ENCODE results near the gene PGAP6.

The PGAP6 gene

GRCh38 chr16:376817-377418, 4.9 kb downstream of the PGAP6 start:
- no peaks in the 10 kb centered on the region for H3K9me3 ChIP-seq (ENCODE audit: low read depth, low read length)
- H3K36me3 ChIP-seq (ENCODE audit: insufficient read depth, low read length): no peaks in the 10 kb centered on the region

GRCh38 chr16:375927-376816, 5.6 kb downstream of the PGAP6 start:
- H3K36me3 ChIP-seq (ENCODE audit: insufficient read depth, low read length): no peaks in the 10 kb centered on the region
- TF ChIP-seq EZH2 (IDR thresholded peaks at IDR 0.05) (no peak), POLR2AphosphoS5 (IDR thresholded peaks at IDR 0.05; ENCODE audit: borderline replicate concordance, low read depth, low read length) (no peak), FOXP2 (optimal IDR thresholded peaks at IDR 0.05; ENCODE audit: control extremely low read depth, extremely low read length, insufficient read depth) (no peak)
- no peak overlapping the region for H3K9ac ChIP-seq (ENCODE audit: insufficient read length)
- DNase-seq (ENCODE audit: low read depth, low spot score): no peak
- H3K4me3 ChIP-seq: no peak overlapping the region
- H3K9me3 ChIP-seq (ENCODE audit: low read depth, low read length): no peaks in the 10 kb centered on the region
- H3K27ac ChIP-seq: no peak overlapping the region

More at GRCh38 chr16:376817-377418, 4.9 kb downstream of the PGAP6 start:
- no peak overlapping the region for H3K4me3 ChIP-seq
- TF ChIP-seq EZH2 (IDR thresholded peaks at IDR 0.05) (no peak), FOXP2 (optimal IDR thresholded peaks at IDR 0.05; ENCODE audit: control extremely low read depth, extremely low read length, insufficient read depth) (no peak), POLR2AphosphoS5 (IDR thresholded peaks at IDR 0.05; ENCODE audit: borderline replicate concordance, low read depth, low read length) (no peak)
- H3K27ac ChIP-seq: no peak overlapping the region
- DNase-seq (ENCODE audit: low read depth, low spot score): no peak
- H3K9ac ChIP-seq (ENCODE audit: insufficient read length): no peak overlapping the region

DNA sequence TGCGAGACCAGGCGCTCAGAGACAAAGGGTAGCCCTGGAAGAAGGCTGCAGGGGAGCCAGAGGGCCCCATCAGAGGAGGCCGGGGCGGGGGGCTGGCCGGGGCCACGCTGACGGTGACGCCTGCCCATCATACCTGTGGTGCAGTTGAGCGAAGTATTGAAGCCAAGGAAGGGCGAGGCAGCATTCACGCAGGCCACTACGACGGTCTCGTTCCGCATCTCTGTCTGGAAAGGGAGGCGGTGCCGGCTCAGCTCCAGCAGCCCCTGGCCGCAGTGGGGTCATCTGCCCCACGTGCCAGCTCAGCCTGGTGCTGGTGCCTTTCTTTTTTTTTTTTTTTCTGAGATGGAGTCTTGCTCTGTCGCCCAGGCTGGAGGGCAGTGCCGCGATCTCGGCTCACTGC, 6.6 kb downstream of the PGAP6 start:
- Histone ChIP-seq H3K9me3 (ENCODE audit: low read depth, low read length) (no peaks in the 10 kb centered on the region), H3K27ac (no peak overlapping the region), H3K4me3 (no peak overlapping the region), H3K36me3 (ENCODE audit: insufficient read depth, low read length) (no peaks in the 10 kb centered on the region), H3K9ac (ENCODE audit: insufficient read length) (no peak overlapping the region)
- no peak for DNase-seq (ENCODE audit: low read depth, low spot score)
- TF ChIP-seq EZH2 (IDR thresholded peaks at IDR 0.05) (no peak), POLR2AphosphoS5 (IDR thresholded peaks at IDR 0.05; ENCODE audit: borderline replicate concordance, low read depth, low read length) (no peak), FOXP2 (optimal IDR thresholded peaks at IDR 0.05; ENCODE audit: control extremely low read depth, extremely low read length, insufficient read depth) (no peak)

DNA sequence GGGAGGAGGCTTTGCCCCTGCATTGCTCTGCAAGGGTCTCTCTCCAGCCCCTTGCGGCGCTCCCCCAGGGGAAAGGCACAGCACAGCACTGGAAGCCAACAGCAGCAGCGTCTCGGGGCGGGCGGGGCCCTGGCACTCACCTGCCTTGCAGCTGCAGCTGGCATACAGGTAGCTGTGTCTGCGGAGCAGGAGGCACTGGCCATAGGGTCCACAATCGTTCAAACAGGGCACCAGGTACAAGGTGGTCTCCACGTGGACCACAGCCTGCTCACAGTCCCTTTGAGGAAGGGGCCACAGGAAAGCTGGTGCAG, 7.2 kb downstream of the PGAP6 start:
- Histone ChIP-seq H3K9me3 (ENCODE audit: low read depth, low read length) (no peaks in the 10 kb centered on the region), H3K36me3 (ENCODE audit: insufficient read depth, low read length) (no peaks in the 10 kb centered on the region), H3K9ac (ENCODE audit: insufficient read length) (no peak overlapping the region), H3K4me3 (no peak overlapping the region), H3K27ac (no peak overlapping the region)
- DNase-seq (ENCODE audit: low read depth, low spot score): no peak
- TF ChIP-seq EZH2 (IDR thresholded peaks at IDR 0.05): no peak
- TF ChIP-seq POLR2AphosphoS5 (IDR thresholded peaks at IDR 0.05; ENCODE audit: borderline replicate concordance, low read depth, low read length): no peak
- no peak for TF ChIP-seq FOXP2 (optimal IDR thresholded peaks at IDR 0.05; ENCODE audit: control extremely low read depth, extremely low read length, insufficient read depth)

- DNase-seq (ENCODE audit: low read depth, low spot score): no peak
- peaks cover under 1% of the 10 kb centered on the region; the same call in 1 of the 2 replicates for H3K36me3 ChIP-seq (ENCODE audit: insufficient read depth, low read length)
- H3K27ac ChIP-seq: no peak overlapping the region
- no peaks in the 10 kb centered on the region for H3K9me3 ChIP-seq (ENCODE audit: low read depth, low read length)
- H3K9ac ChIP-seq (ENCODE audit: insufficient read length): no peak overlapping the region
- no peak for TF ChIP-seq EZH2 (IDR thresholded peaks at IDR 0.05)
- no peak overlapping the region for H3K4me3 ChIP-seq
These were observed 7.7 kb downstream of the PGAP6 start for GRCh38 chr16:373848-374615.

DNA sequence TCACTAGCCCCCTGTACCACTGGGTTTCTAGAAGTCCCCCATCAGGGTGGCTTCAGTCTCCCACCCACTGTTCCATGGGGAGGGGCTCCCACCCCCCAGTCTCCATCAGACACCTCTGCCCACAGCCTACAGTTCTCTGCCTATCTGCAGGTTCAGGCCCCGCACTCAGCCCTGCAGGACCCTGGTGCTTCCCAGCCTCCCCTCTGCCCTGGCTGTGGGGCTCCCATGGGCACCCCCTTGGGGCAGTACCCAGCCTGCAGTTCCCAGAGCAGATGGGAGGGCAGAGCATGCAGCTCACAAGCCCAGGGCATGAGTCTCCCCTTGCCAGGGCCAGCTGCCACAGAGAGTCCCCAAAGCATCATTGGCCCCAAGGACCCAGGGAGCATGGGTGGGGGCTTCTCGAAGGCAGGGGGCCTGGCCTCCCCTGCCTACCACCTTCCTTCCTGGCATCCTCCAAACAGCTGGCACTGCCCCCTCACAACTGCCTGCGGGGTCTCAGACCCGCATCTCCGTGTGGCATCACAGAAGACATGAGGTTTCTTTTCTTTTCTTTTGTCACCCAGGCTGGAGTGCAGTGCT, 8.7 kb downstream of the PGAP6 start:
- DNase-seq (ENCODE audit: low read depth, low spot score): no peak
- TF ChIP-seq POLR2AphosphoS5 (IDR thresholded peaks at IDR 0.05; ENCODE audit: borderline replicate concordance, low read depth, low read length) (no peak), FOXP2 (optimal IDR thresholded peaks at IDR 0.05; ENCODE audit: control extremely low read depth, extremely low read length, insufficient read depth) (no peak), EZH2 (IDR thresholded peaks at IDR 0.05) (no peak)
- Histone ChIP-seq H3K27ac (no peak overlapping the region), H3K4me3 (no peak overlapping the region), H3K36me3 (ENCODE audit: insufficient read depth, low read length) (peaks cover 7% of the 10 kb centered on the region; the same call in 1 of the 2 replicates), H3K9ac (ENCODE audit: insufficient read length) (no peak overlapping the region), H3K9me3 (ENCODE audit: low read depth, low read length) (no peaks in the 10 kb centered on the region)

DNA sequence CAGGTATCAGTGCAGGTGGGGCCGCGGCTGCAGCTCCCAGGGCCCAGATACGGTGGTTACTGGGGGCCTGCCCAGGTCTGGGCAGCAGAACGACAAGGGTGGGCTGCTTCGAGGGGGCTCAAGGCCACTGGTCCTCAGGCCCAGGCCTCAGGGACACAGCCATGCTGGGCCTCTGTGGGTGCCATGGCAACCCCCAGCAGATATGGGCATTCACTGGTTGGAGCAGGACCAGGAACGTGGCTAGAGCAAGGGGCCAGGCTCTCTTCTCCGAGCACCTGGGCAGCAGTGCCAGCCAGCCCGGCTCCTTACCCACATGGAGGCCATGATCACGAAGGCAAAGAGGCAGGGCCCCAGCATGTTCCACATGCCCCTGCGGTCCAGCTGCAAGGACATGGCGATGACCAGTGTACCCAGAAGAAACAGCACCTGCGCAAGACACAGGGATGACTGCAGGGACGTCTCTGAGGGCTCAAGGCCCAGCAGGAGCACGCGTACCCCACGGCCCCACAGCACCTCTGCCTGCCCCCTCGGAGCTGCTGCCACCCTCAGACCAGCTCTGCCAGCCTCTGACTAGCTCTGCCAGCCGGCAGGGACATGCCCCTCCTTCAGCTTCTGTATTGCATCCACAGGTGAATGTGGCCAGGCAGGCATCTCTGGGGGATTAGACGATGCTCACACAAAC, 9.3 kb downstream of the PGAP6 start:
- H3K9me3 ChIP-seq (ENCODE audit: low read depth, low read length): no peaks in the 10 kb centered on the region
- no peak overlapping the region for H3K4me3 ChIP-seq
- H3K36me3 ChIP-seq (ENCODE audit: insufficient read depth, low read length): peaks cover 13% of the 10 kb centered on the region; the same call in 1 of the 2 replicates
- H3K27ac ChIP-seq: no peak overlapping the region
- no peak for DNase-seq (ENCODE audit: low read depth, low spot score)
- TF ChIP-seq POLR2AphosphoS5 (IDR thresholded peaks at IDR 0.05; ENCODE audit: borderline replicate concordance, low read depth, low read length): no peak
- TF ChIP-seq EZH2 (IDR thresholded peaks at IDR 0.05): no peak
- TF ChIP-seq FOXP2 (optimal IDR thresholded peaks at IDR 0.05; ENCODE audit: control extremely low read depth, extremely low read length, insufficient read depth): no peak
- H3K9ac ChIP-seq (ENCODE audit: insufficient read length): no peak overlapping the region
